OCI-LY3 (cell line): ENCODE data around the gene TNFSF12.

Source experiments
- CTCF ChIP-seq: fragments of 200-600, 300-600 bp; sonication (generic); IDR thresholded peaks from 2 replicates; pipeline ENCODE4 v1.5.1; 2014; ENCODE audit warnings: antibody characterized with exemption, low read length, low read depth
- EZH2phosphoT487 ChIP-seq: fragments of 200-600 bp; shearing (Covaris generic); IDR thresholded peaks from 2 replicates; pipeline ENCODE4 v1.6.1; 2018; ENCODE audit warnings: antibody characterized with exemption, mixed run types, low read depth

- TF ChIP-seq CTCF (no peak; the same call in 1 of the 2 replicates), EZH2phosphoT487 (no peak)
Measured at GRCh38 chr17:7502987-7503386, 45.9 kb upstream of the TNFSF12 start.
